ENCODE data around the gene COA7. TPM values are rescaled to one million over a fixed set of nuclear protein-coding genes. Genes with fewer than 3 reads are reported as not detected.

Gene COA7
- total RNA-seq, 1 donor from 2014 or later, result 13.0 TPM

- no peaks in the 10 kb centered on the region for H3K27me3 ChIP-seq (ENCODE audit: control insufficient read depth, insufficient read depth, low read length)
- no peaks in the 10 kb centered on the region for H3K36me3 ChIP-seq (ENCODE audit: control insufficient read depth, insufficient read depth, low read length)
- no peak for DNase-seq (ENCODE audit: low read depth)
- no peak overlapping the region for H3K4me3 ChIP-seq (ENCODE audit: low read depth, low read length)
- TF ChIP-seq, protein P1, sequence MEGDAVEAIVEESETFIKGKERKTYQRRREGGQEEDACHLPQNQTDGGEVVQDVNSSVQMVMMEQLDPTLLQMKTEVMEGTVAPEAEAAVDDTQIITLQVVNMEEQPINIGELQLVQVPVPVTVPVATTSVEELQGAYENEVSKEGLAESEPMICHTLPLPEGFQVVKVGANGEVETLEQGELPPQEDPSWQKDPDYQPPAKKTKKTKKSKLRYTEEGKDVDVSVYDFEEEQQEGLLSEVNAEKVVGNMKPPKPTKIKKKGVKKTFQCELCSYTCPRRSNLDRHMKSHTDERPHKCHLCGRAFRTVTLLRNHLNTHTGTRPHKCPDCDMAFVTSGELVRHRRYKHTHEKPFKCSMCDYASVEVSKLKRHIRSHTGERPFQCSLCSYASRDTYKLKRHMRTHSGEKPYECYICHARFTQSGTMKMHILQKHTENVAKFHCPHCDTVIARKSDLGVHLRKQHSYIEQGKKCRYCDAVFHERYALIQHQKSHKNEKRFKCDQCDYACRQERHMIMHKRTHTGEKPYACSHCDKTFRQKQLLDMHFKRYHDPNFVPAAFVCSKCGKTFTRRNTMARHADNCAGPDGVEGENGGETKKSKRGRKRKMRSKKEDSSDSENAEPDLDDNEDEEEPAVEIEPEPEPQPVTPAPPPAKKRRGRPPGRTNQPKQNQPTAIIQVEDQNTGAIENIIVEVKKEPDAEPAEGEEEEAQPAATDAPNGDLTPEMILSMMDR (IDR thresholded peaks at IDR 0.05; ENCODE audit: insufficient read depth, low read length, poor library complexity, severe bottlenecking), result no peak
These were observed 38.8 kb downstream of the COA7 start for GRCh38 chr1:52659356-52659755.

DNA sequence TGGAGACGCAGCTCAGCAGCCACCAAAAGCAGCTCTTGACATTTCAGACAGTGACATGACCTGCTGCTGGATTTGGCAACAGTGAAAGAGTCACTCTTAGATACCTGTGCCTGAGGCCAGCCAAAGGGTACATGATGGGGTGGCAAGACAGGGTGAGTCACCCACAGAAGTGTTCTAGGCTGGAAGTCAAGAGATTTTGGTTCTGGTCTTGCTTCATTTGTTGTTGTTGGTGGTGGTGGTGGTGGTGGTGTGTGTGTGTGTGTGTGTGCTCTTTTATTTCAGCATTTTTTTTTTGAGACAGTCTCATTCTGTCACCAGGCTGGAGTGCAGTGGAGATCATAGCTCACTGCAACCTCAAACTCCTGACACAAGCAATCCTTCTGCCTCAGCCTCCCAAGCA, 39.4 kb downstream of the COA7 start:
- H3K36me3 ChIP-seq (ENCODE audit: control insufficient read depth, insufficient read depth, low read length), result no peaks in the 10 kb centered on the region
- DNase-seq (ENCODE audit: low read depth), result no peak
- TF ChIP-seq, protein P1 (IDR thresholded peaks at IDR 0.05; ENCODE audit: insufficient read depth, low read length, poor library complexity, severe bottlenecking), result no peak
- no peaks in the 10 kb centered on the region for H3K27me3 ChIP-seq (ENCODE audit: control insufficient read depth, insufficient read depth, low read length)
- H3K4me3 ChIP-seq (ENCODE audit: low read depth, low read length), result no peak overlapping the region

GRCh38 chr1:52657702-52658101, 40.4 kb downstream of the COA7 start:
- Histone ChIP-seq H3K27me3 (ENCODE audit: control insufficient read depth, insufficient read depth, low read length) (no peaks in the 10 kb centered on the region), H3K36me3 (ENCODE audit: control insufficient read depth, insufficient read depth, low read length) (no peaks in the 10 kb centered on the region), H3K4me3 (ENCODE audit: low read depth, low read length) (no peak overlapping the region)
- TF ChIP-seq, protein P1 (IDR thresholded peaks at IDR 0.05; ENCODE audit: insufficient read depth, low read length, poor library complexity, severe bottlenecking), result no peak
- no peak for DNase-seq (ENCODE audit: low read depth)

DNA sequence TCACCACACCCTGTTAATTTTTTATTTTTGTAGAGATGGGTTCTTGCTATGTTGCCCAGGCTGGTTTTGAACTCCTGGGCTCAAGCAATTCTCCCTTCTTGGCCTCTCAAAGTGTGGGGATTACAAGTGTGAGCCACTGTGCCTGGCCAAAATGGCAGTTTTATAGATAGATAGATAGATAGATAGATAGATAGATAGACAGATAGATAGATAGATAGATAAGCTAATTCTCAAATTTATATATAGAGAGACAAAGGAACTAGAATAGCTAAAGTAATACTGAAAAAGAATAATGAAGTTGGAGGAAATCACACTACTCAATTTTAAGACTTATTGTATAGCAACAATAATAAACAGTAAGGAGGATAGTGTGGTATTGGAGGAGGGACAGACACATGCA, 44.1 kb downstream of the COA7 start:
- no peaks in the 10 kb centered on the region for H3K36me3 ChIP-seq (ENCODE audit: control insufficient read depth, insufficient read depth, low read length)
- DNase-seq (ENCODE audit: low read depth), result no peak
- no peak overlapping the region for H3K4me3 ChIP-seq (ENCODE audit: low read depth, low read length)
- TF ChIP-seq, protein P1 (IDR thresholded peaks at IDR 0.05; ENCODE audit: insufficient read depth, low read length, poor library complexity, severe bottlenecking), result no peak
- no peaks in the 10 kb centered on the region for H3K27me3 ChIP-seq (ENCODE audit: control insufficient read depth, insufficient read depth, low read length)

GRCh38 chr1:52653207-52653849, 44.8 kb downstream of the COA7 start:
- TF ChIP-seq, protein P1 (IDR thresholded peaks at IDR 0.05; ENCODE audit: insufficient read depth, low read length, poor library complexity, severe bottlenecking), result no peak
- no peak for DNase-seq (ENCODE audit: low read depth)
- no peak overlapping the region for H3K4me3 ChIP-seq (ENCODE audit: low read depth, low read length)
- H3K36me3 ChIP-seq (ENCODE audit: control insufficient read depth, insufficient read depth, low read length), result no peaks in the 10 kb centered on the region
- no peaks in the 10 kb centered on the region for H3K27me3 ChIP-seq (ENCODE audit: control insufficient read depth, insufficient read depth, low read length)

- Histone ChIP-seq H3K4me3 (ENCODE audit: low read depth, low read length) (no peak overlapping the region), H3K36me3 (ENCODE audit: control insufficient read depth, insufficient read depth, low read length) (no peaks in the 10 kb centered on the region), H3K27me3 (ENCODE audit: control insufficient read depth, insufficient read depth, low read length) (no peaks in the 10 kb centered on the region)
- TF ChIP-seq, protein P1 (IDR thresholded peaks at IDR 0.05; ENCODE audit: insufficient read depth, low read length, poor library complexity, severe bottlenecking), result no peak
- no peak for DNase-seq (ENCODE audit: low read depth)
These were observed 46.2 kb downstream of the COA7 start for GRCh38 chr1:52651904-52652303.

Data from kidney epithelial cell (primary cell).